ENCODE results near the gene NPFF. TPM values are rescaled to one million over a fixed set of nuclear protein-coding genes. Genes with fewer than 3 reads are reported as not detected.

NPFF gene
- polyA plus RNA-seq, 1 donor (not counting 4 experiments of a cell fraction or from before 2014, with no cell fraction given) = not detected

- H3K9ac ChIP-seq (ENCODE audit: control insufficient read depth, extremely low read depth, insufficient read depth, low read length) = no peak overlapping the region
- H4K20me1 ChIP-seq (ENCODE audit: control insufficient read depth, extremely low read depth, insufficient read depth, low read length) = peaks cover 23% of the 10 kb centered on the region
Measured at GRCh38 chr12:53474819-53475218, 32.5 kb downstream of the NPFF start.

GRCh38 chr12:53474077-53474476 lies 33.2 kb downstream of the NPFF start:
- Histone ChIP-seq H3K79me2 (ENCODE audit: control insufficient read depth, insufficient read depth, low read length) (peaks cover 50% of the 10 kb centered on the region), H3K9ac (ENCODE audit: control insufficient read depth, extremely low read depth, insufficient read depth, low read length) (no peak overlapping the region), H2AFZ (ENCODE audit: control insufficient read depth, low read length) (no peak overlapping the region), H3K27ac (ENCODE audit: control insufficient read depth, insufficient read depth, low read length) (no peak overlapping the region), H3K36me3 (ENCODE audit: control insufficient read depth in 2 of 2, extremely low read depth in 1 of 2, insufficient read depth in 2 of 2, low read length in 2 of 2) (peaks cover 50 to 71% of the 10 kb centered on the region in 2 experiments), H3K27me3 (ENCODE audit: control insufficient read depth, extremely low read depth, insufficient read depth, low read length) (no peaks in the 10 kb centered on the region), H3K9me3 (ENCODE audit: control insufficient read depth, low read depth, low read length) (no peaks in the 10 kb centered on the region), H3K4me1 (ENCODE audit: control insufficient read depth, extremely low read depth, insufficient read depth, low read length) (no peaks in the 10 kb centered on the region), H3K4me3 (ENCODE audit: control insufficient read depth in 2 of 3, extremely low read depth in 1 of 3, insufficient read depth in 2 of 3, low read depth in 1 of 3, low read length in 3 of 3) (no peak overlapping the region), H3K9me1 (ENCODE audit: control insufficient read depth, extremely low read depth, insufficient read depth, low read length) (no peaks in the 10 kb centered on the region), H3K4me2 (ENCODE audit: control insufficient read depth, extremely low read depth, insufficient read depth, low read depth, low read length) (no peak overlapping the region), H4K20me1 (ENCODE audit: control insufficient read depth, extremely low read depth, insufficient read depth, low read length) (peaks cover 19% of the 10 kb centered on the region)
- no peak for DNase-seq (ENCODE audit: low read depth, low spot score)
- TF ChIP-seq CTCF (optimal IDR thresholded peaks at IDR 0.05 in 1 of 3, IDR thresholded peaks at IDR 0.05 in 1 of 3, conservative IDR thresholded peaks at IDR 0.05 in 1 of 3; ENCODE audit: extremely low read depth in 1 of 3, insufficient read depth in 2 of 3, low read length in 3 of 3) (no peak), EZH2 (IDR thresholded peaks at IDR 0.05; ENCODE audit: low read length) (no peak)
- FAIRE-seq = no peak
- dilution Hi-C loops (cut with MboI; ENCODE audit: extremely low pct_ligation_motif_present, low sequenced_read_pairs) = no loop called here

More at GRCh38 chr12:53474819-53475218, 32.5 kb downstream of the NPFF start:
- Histone ChIP-seq H2AFZ (ENCODE audit: control insufficient read depth, low read length) (no peak overlapping the region), H3K27me3 (ENCODE audit: control insufficient read depth, extremely low read depth, insufficient read depth, low read length) (no peaks in the 10 kb centered on the region), H3K4me1 (ENCODE audit: control insufficient read depth, extremely low read depth, insufficient read depth, low read length) (no peaks in the 10 kb centered on the region), H3K4me2 (ENCODE audit: control insufficient read depth, extremely low read depth, insufficient read depth, low read depth, low read length) (no peak overlapping the region), H3K27ac (ENCODE audit: control insufficient read depth, insufficient read depth, low read length) (no peak overlapping the region), H3K9me3 (ENCODE audit: control insufficient read depth, low read depth, low read length) (no peaks in the 10 kb centered on the region), H3K9me1 (ENCODE audit: control insufficient read depth, extremely low read depth, insufficient read depth, low read length) (no peaks in the 10 kb centered on the region), H3K79me2 (ENCODE audit: control insufficient read depth, insufficient read depth, low read length) (peaks cover 47% of the 10 kb centered on the region), H3K4me3 (ENCODE audit: control insufficient read depth in 2 of 3, extremely low read depth in 1 of 3, insufficient read depth in 2 of 3, low read depth in 1 of 3, low read length in 3 of 3) (no peak overlapping the region), H3K36me3 (ENCODE audit: control insufficient read depth in 2 of 2, extremely low read depth in 1 of 2, insufficient read depth in 2 of 2, low read length in 2 of 2) (peaks cover 46 to 70% of the 10 kb centered on the region in 2 experiments)
- no peak for TF ChIP-seq CTCF (optimal IDR thresholded peaks at IDR 0.05 in 1 of 3, IDR thresholded peaks at IDR 0.05 in 1 of 3, conservative IDR thresholded peaks at IDR 0.05 in 1 of 3; ENCODE audit: extremely low read depth in 1 of 3, insufficient read depth in 2 of 3, low read length in 3 of 3)
- no peak for TF ChIP-seq EZH2 (IDR thresholded peaks at IDR 0.05; ENCODE audit: low read length)
- FAIRE-seq (no peak), DNase-seq (ENCODE audit: low read depth, low spot score) (no peak)
- dilution Hi-C loops (cut with MboI; ENCODE audit: extremely low pct_ligation_motif_present, low sequenced_read_pairs) = no loop called here

Data from keratinocyte (primary cell).